Nephron (organoid): ENCODE measurements around the gene PRKAR2B.

ENCODE experiments used
- H3K27ac Mint-ChIP-seq, 3 experiments: 2 replicates each; pipeline ENCODE4 v1.8.0; 2020; ENCODE audit warnings: mixed read lengths in 3 of 3, mild to moderate bottlenecking in 2 of 3, moderate library complexity in 1 of 3
- H3K27me3 Mint-ChIP-seq: 2 replicates; pipeline ENCODE4 v1.8.0; 2021; ENCODE audit warnings: low read depth, mild to moderate bottlenecking, moderate library complexity, mixed read lengths
- H3K36me3 Mint-ChIP-seq: 2 replicates; pipeline ENCODE4 v1.8.0; 2020; ENCODE audit warnings: low read depth, mixed read lengths
- H3K4me1 Mint-ChIP-seq: 2 replicates; pipeline ENCODE4 v1.8.0; 2020; ENCODE audit warnings: mixed read lengths
- H3K4me3 Mint-ChIP-seq, 3 experiments: 2 replicates each; pipeline ENCODE4 v1.8.0; 2020; ENCODE audit warnings: mild to moderate bottlenecking in 3 of 3, mixed read lengths in 3 of 3, moderate library complexity in 2 of 3
- H3K9me3 Mint-ChIP-seq: 2 replicates; pipeline ENCODE4 v1.8.0; 2020; ENCODE audit warnings: mixed read lengths
- TF ChIP-seq, protein P1 (sequence below), 3 experiments: fragments of 200-600 bp; sonication (generic); IDR thresholded peaks; one replicate each; pipeline ENCODE4 v1.5.0; 2021; ENCODE audit warnings: antibody characterized with exemption in 3 of 3; ENCODE audit not compliant: unreplicated experiment in 3 of 3

The PRKAR2B gene

DNA sequence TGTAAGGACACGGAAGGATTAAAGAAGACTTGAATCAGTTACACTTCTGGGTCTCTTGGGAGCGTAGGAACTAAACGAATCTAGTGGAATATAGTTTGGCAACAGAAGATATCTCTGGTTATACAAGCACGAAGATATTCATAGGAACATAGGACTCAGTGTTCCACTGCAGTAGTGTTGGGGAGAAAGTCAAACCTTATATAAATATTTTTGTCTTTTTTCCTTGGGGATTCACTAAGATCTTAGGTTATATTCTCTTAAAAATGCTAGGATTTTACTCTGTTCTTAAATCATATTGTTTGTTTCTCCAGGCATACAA lies 21.4 kb downstream of the PRKAR2B start:
- TF ChIP-seq, protein P1, sequence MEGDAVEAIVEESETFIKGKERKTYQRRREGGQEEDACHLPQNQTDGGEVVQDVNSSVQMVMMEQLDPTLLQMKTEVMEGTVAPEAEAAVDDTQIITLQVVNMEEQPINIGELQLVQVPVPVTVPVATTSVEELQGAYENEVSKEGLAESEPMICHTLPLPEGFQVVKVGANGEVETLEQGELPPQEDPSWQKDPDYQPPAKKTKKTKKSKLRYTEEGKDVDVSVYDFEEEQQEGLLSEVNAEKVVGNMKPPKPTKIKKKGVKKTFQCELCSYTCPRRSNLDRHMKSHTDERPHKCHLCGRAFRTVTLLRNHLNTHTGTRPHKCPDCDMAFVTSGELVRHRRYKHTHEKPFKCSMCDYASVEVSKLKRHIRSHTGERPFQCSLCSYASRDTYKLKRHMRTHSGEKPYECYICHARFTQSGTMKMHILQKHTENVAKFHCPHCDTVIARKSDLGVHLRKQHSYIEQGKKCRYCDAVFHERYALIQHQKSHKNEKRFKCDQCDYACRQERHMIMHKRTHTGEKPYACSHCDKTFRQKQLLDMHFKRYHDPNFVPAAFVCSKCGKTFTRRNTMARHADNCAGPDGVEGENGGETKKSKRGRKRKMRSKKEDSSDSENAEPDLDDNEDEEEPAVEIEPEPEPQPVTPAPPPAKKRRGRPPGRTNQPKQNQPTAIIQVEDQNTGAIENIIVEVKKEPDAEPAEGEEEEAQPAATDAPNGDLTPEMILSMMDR (IDR thresholded peaks at IDR 0.05; ENCODE audit: unreplicated experiment in 3 of 3): no peak
- Mint-ChIP-seq H3K27me3 (no peaks in the 10 kb centered on the region), H3K36me3 (no peaks in the 10 kb centered on the region), H3K4me1 (peaks cover 18% of the 10 kb centered on the region), H3K9me3 (no peaks in the 10 kb centered on the region), H3K27ac (no peak overlapping the region), H3K4me3 (no peak overlapping the region)

GRCh38 chr7:107068156-107068555 lies 23.7 kb downstream of the PRKAR2B start:
- no peaks in the 10 kb centered on the region for H3K36me3 Mint-ChIP-seq
- H3K9me3 Mint-ChIP-seq: no peaks in the 10 kb centered on the region
- TF ChIP-seq, protein P1 (IDR thresholded peaks at IDR 0.05; ENCODE audit: unreplicated experiment in 3 of 3): no peak
- H3K4me3 Mint-ChIP-seq: no peak overlapping the region
- H3K27me3 Mint-ChIP-seq: no peaks in the 10 kb centered on the region
- no peak overlapping the region for H3K27ac Mint-ChIP-seq
- peaks cover 17% of the 10 kb centered on the region for H3K4me1 Mint-ChIP-seq

DNA sequence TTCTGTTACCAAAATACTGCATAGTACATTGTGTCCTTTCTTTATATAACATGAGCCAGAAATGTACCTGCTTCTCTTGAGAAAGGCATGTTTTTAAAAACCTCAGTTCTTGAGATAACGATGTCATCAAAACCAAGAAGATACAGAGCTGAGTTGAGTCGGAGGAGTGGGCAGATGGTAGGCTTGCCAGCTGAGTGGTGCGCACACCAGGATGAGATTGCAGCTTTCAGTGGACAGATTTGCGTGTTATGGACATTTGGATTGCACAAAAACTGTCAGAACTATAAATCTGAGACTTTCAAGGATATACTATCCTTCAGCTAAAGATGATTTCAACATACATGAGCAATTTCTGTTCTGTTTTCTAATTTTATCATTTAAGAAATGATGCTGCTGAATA lies 25.0 kb downstream of the PRKAR2B start:
- no peaks in the 10 kb centered on the region for H3K9me3 Mint-ChIP-seq
- H3K4me1 Mint-ChIP-seq: peaks cover 9% of the 10 kb centered on the region
- no peak overlapping the region for H3K27ac Mint-ChIP-seq
- no peaks in the 10 kb centered on the region for H3K36me3 Mint-ChIP-seq
- no peak overlapping the region for H3K4me3 Mint-ChIP-seq
- TF ChIP-seq, protein P1 (IDR thresholded peaks at IDR 0.05; ENCODE audit: unreplicated experiment in 3 of 3): no peak
- H3K27me3 Mint-ChIP-seq: no peaks in the 10 kb centered on the region

DNA sequence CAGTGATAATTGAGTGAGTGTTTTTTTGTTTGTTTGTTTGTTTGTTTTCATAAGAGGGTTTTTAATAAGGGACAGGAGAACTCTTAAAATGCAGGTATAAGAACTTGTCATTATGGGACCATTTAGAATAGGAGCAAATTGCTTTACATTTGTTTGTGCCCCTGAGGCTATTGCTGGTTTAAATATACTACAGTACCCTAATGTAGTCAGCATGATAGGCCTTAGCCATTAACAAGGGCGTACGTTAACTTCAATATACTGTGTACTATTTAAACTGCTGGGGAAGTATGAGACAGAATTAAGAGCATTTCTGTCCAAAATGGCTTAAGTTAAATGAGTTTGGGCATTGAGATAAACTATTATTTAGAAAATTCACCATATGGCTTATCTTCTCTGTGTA lies 26.2 kb downstream of the PRKAR2B start:
- no peak overlapping the region for H3K27ac Mint-ChIP-seq
- TF ChIP-seq, protein P1 (IDR thresholded peaks at IDR 0.05; ENCODE audit: unreplicated experiment in 3 of 3): no peak
- H3K4me1 Mint-ChIP-seq: peaks cover under 1% of the 10 kb centered on the region
- no peaks in the 10 kb centered on the region for H3K36me3 Mint-ChIP-seq
- no peaks in the 10 kb centered on the region for H3K27me3 Mint-ChIP-seq
- no peaks in the 10 kb centered on the region for H3K9me3 Mint-ChIP-seq
- H3K4me3 Mint-ChIP-seq: no peak overlapping the region

DNA sequence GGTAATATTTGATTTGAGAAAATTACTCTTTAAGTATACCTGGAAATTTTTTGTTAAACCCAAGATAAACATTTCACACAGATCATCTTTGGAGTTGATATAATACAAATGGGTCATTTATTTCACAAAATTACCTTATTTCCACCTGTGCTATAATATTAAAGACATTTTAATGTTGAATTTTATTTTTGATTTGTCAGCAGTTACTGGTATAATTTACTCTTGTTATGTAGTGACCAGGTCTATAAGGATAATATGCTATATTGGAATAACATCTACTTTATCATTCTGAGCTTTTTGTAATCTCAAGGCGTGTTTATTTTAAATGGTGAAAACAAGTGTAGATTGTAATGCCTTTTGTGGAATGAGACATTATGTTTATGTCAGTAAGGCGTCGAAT lies 26.6 kb downstream of the PRKAR2B start:
- no peaks in the 10 kb centered on the region for H3K36me3 Mint-ChIP-seq
- H3K27me3 Mint-ChIP-seq: no peaks in the 10 kb centered on the region
- peaks cover 2% of the 10 kb centered on the region for H3K4me1 Mint-ChIP-seq
- no peak overlapping the region for H3K27ac Mint-ChIP-seq
- no peaks in the 10 kb centered on the region for H3K9me3 Mint-ChIP-seq
- no peak overlapping the region for H3K4me3 Mint-ChIP-seq
- TF ChIP-seq, protein P1 (IDR thresholded peaks at IDR 0.05; ENCODE audit: unreplicated experiment in 3 of 3): no peak

DNA sequence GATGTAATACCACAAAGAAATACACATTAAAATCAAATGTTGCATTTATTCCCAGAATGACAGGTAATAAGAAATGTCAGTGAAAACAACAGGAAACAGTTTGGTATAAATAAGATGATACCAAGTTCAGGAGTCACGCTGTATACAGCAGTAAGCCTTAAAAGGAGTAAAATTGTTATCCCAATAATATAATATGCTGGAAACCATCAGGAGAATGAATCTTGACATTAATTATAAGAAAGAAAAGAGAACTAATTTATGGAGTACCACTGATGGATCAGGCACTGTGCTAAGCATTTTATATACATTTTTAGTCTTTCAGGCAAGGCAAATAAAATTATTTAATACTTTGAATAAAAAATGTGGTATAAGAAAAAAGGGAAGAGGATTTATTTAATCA lies 27.6 kb downstream of the PRKAR2B start:
- Mint-ChIP-seq H3K9me3 (no peaks in the 10 kb centered on the region), H3K4me1 (peaks cover 4% of the 10 kb centered on the region), H3K4me3 (no peak overlapping the region), H3K27me3 (no peaks in the 10 kb centered on the region), H3K27ac (no peak overlapping the region), H3K36me3 (no peaks in the 10 kb centered on the region)
- TF ChIP-seq, protein P1 (IDR thresholded peaks at IDR 0.05; ENCODE audit: unreplicated experiment in 3 of 3): no peak
